SK-N-SH (cell line): Measurements from ENCODE around the gene EXOC2. TPM values are rescaled to one million over a fixed set of nuclear protein-coding genes. Genes with fewer than 3 reads are reported as not detected.
A peak's percentile ranks its signal among the peaks of the same experiment; 100 is the strongest.

Experiments
- CTCF ChIA-PET: fragments of 300-600, 350-600 bp; formaldehyde crosslinking; extraction: SDS; loops from one replicate; lab custom pipeline; 2021; lab: Yijun Ruan, JAX
- POLR2A ChIA-PET: fragments of 350-600 bp; sonication (Branson Sonifier 250); formaldehyde crosslinking; extraction: SDS; loops from one replicate; lab custom pipeline; 2020; ENCODE audit warnings: antibody characterized with exemption, inconsistent platforms; lab: Yijun Ruan, JAX
- DNase-seq: peaks from one replicate; pipeline ENCODE4 v3.0.0; 2012
- H2AFZ ChIP-seq: fragments of 200-600 bp; sonication (generic); 2 replicates; pipeline ENCODE4 v1.8.1; 2016; ENCODE audit warnings: antibody characterized with exemption, mild to moderate bottlenecking, low read depth
- H3F3A ChIP-seq: fragments of 200-600 bp; sonication (generic); replicated peaks from 2 replicates; pipeline ENCODE3; 2016; ENCODE audit warnings: antibody characterized with exemption, mild to moderate bottlenecking; ENCODE audit not compliant: insufficient read depth
- H3K27ac ChIP-seq, 2 experiments: fragments of 200-500 bp in 1 of 2; fragments of 200-600 bp in 1 of 2; sonication (Bioruptor generic) in 1 of 2; sonication (generic), shearing (Covaris generic) in 1 of 2; 2 replicates each; pipeline versions ENCODE4 v1.5.1 to v1.6.1; 2014 to 2016; ENCODE audit warnings: low read depth in 2 of 2, inconsistent platforms in 1 of 2, low read length in 1 of 2, mild to moderate bottlenecking in 1 of 2, mixed read lengths in 1 of 2
- H3K27me3 ChIP-seq: fragments of 200-600 bp; sonication (generic), shearing (Covaris generic); 2 replicates; pipeline ENCODE4 v1.6.1; 2016; ENCODE audit warnings: mixed run types; ENCODE audit not compliant: insufficient read depth
- H3K36me3 ChIP-seq, 2 experiments: fragments of 200-500 bp in 1 of 2; fragments of 200-600 bp in 1 of 2; sonication (Bioruptor generic) in 1 of 2; sonication (generic) in 1 of 2; replicated peaks in 1 of 2; 2 replicates each; pipeline versions ENCODE3 to v1.5.1; 2014 to 2016; ENCODE audit warnings: low read length in 1 of 2, mild to moderate bottlenecking in 1 of 2; ENCODE audit not compliant: insufficient read depth in 2 of 2, control insufficient read depth in 1 of 2
- H3K4me1 ChIP-seq, 2 experiments: fragments of 200-500 bp in 1 of 2; fragments of 200-600 bp in 1 of 2; sonication (Bioruptor generic) in 1 of 2; sonication (generic), shearing (Covaris generic) in 1 of 2; 2 replicates each; pipeline versions ENCODE4 v1.5.1 to v1.6.1; 2014 to 2016; ENCODE audit warnings: low read depth in 1 of 2, low read length in 1 of 2, mixed run types in 1 of 2; ENCODE audit not compliant: insufficient read depth in 2 of 2, control insufficient read depth in 1 of 2
- H3K4me2 ChIP-seq: fragments of 200-600 bp; sonication (generic), shearing (Covaris generic); 2 replicates; pipeline ENCODE4 v1.6.1; 2017; ENCODE audit warnings: mixed run types
- H3K4me3 ChIP-seq, 2 experiments: fragments of 200-500 bp in 1 of 2; fragments of 200-600 bp in 1 of 2; sonication (Bioruptor generic) in 1 of 2; sonication (generic), shearing (Covaris generic) in 1 of 2; 2 replicates each; pipeline versions ENCODE4 v1.5.1 to v1.8.1; 2014 to 2016; ENCODE audit warnings: low read depth in 2 of 2, inconsistent platforms in 1 of 2, low read length in 1 of 2, mild to moderate bottlenecking in 1 of 2, mixed read lengths in 1 of 2, moderate library complexity in 1 of 2
- H3K79me2 ChIP-seq: fragments of 200-600 bp; sonication (generic); 2 replicates; pipeline ENCODE4 v1.8.1; 2017; ENCODE audit warnings: mild to moderate bottlenecking; ENCODE audit not compliant: insufficient read depth
- H3K9ac ChIP-seq: fragments of 200-600 bp; sonication (generic); 2 replicates; pipeline ENCODE4 v1.6.1; 2017; ENCODE audit warnings: mixed run types
- H3K9me2 ChIP-seq: fragments of 200-600 bp; sonication (generic); 2 replicates; pipeline ENCODE4 v1.6.1; 2017; ENCODE audit warnings: mixed run types
- H3K9me3 ChIP-seq: fragments of 200-600 bp; sonication (generic); 2 replicates; pipeline ENCODE4 v1.6.1; 2017; ENCODE audit warnings: mixed run types, mild to moderate bottlenecking, moderate library complexity
- H4K20me1 ChIP-seq: fragments of 200-600 bp; sonication (generic); 2 replicates; pipeline ENCODE4 v1.6.1; 2017; ENCODE audit warnings: mild to moderate bottlenecking, mixed run types; ENCODE audit not compliant: insufficient read depth
- CHD2 ChIP-seq: fragments of 150-350 bp; IDR thresholded peaks from 2 replicates; pipeline ENCODE4 v1.6.1; 2018; ENCODE audit warnings: low read length; ENCODE audit not compliant: partially characterized antibody
- ELF1 ChIP-seq: IDR thresholded peaks from 2 replicates; pipeline ENCODE4 v1.4.0; 2012
- FOXJ3 ChIP-seq: sonication (generic); formaldehyde crosslinking; IDR thresholded peaks from 2 replicates; pipeline ENCODE4 v1.5.1; 2020; ENCODE audit warnings: mild to moderate bottlenecking, missing genetic modification reagents
- FOXM1 ChIP-seq: IDR thresholded peaks from 2 replicates; pipeline ENCODE4 v1.4.0; 2012; ENCODE audit warnings: low read depth, mild to moderate bottlenecking
- MEF2A ChIP-seq: IDR thresholded peaks from 2 replicates; pipeline ENCODE4 v1.4.0; 2012; ENCODE audit warnings: low read depth, borderline replicate concordance
- MXI1 ChIP-seq: IDR thresholded peaks from 2 replicates; pipeline ENCODE4 v1.6.1; 2012; ENCODE audit warnings: mild to moderate bottlenecking, low read depth, low read length, improper control_type of control experiment
- NFIC ChIP-seq: IDR thresholded peaks from 2 replicates; pipeline ENCODE4 v1.4.0; 2012; ENCODE audit warnings: borderline replicate concordance
- NRF1 ChIP-seq: IDR thresholded peaks from 2 replicates; pipeline ENCODE4 v1.6.1; 2012; ENCODE audit warnings: low read depth, mild to moderate bottlenecking, low read length
- RAD21 ChIP-seq: IDR thresholded peaks from 2 replicates; pipeline ENCODE4 v1.6.1; 2012; ENCODE audit warnings: mild to moderate bottlenecking, low read length
- RCOR1 ChIP-seq: fragments of 150-350 bp; IDR thresholded peaks from 2 replicates; pipeline ENCODE4 v1.6.1; 2017; ENCODE audit warnings: antibody characterized with exemption, low read length
- REST ChIP-seq: IDR thresholded peaks from 2 replicates; pipeline ENCODE4 v1.6.1; 2012; ENCODE audit warnings: mild to moderate bottlenecking, low read depth, low read length, moderate library complexity
- RFX5 ChIP-seq: IDR thresholded peaks from 2 replicates; pipeline ENCODE4 v1.6.1; 2012; ENCODE audit warnings: mild to moderate bottlenecking, improper control_type of control experiment, low read length
- SIN3A ChIP-seq: IDR thresholded peaks from 2 replicates; pipeline ENCODE4 v1.6.1; 2012; ENCODE audit warnings: low read depth, mild to moderate bottlenecking, low read length, moderate library complexity, borderline replicate concordance
- USF2 ChIP-seq: fragments of 150-350 bp; IDR thresholded peaks from 2 replicates; pipeline ENCODE4 v1.6.1; 2017; ENCODE audit warnings: antibody characterized with exemption, low read length, low read depth, borderline replicate concordance
- WGBS: methylation state at CpG from one replicate; pipeline ENCODE4 v1.1.6; 2017; ENCODE audit warnings: low lambda C conversion rate; 5-methylcytosine and 5-hydroxymethylcytosine counted together
- polyA plus RNA-seq, 3 experiments: library from polyadenylated mRNA; depleted of rRNA; stranded (reverse); fragments of >200 nt; gene quantifications; 2 replicates each; pipeline ENCODE4 v1.2.3, GENCODE V29; 2012
- TF ChIP-seq, protein P1 (sequence below): IDR thresholded peaks from 2 replicates; pipeline ENCODE4 v1.4.0; 2012; ENCODE audit warnings: low read depth, borderline replicate concordance
- TF ChIP-seq, protein P2 (sequence below): IDR thresholded peaks from 2 replicates; pipeline ENCODE4 v1.4.0; 2012; ENCODE audit warnings: low read depth

EXOC2 gene
- polyA plus RNA-seq, 1 of the 3 experiments (the other 2 are of a cell fraction) = 10.6 TPM

DNA sequence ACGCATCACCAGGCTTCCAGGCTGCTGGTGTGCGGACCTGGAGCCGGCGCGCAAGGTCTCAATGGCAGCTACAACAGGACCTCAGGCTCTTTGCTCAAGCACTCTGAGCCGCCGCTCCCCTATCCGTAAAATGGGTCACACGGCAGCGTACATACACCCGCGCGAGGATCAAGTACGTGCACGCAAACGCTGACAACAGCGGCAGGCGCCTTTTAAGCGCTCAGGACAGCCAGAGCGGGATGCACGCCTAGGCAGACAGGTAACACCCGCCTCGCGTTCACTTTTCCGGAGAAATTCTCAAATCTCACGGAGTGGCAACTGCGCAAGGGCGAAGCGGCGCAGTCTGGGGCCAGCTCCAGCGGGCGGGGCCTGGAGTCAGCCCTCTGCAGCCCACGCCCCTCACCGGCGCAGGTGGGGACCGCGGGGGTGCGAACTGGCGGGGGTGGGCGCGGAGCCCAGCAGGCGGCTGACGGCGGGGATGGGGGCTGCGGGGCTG is 535 bp downstream of the EXOC2 start:
- H4K20me1 ChIP-seq = peaks cover 7% of the 10 kb centered on the region; the same call in 1 of the 2 replicates
- H3K4me1 ChIP-seq = peaks cover 6 to 8% of the 10 kb centered on the region in 2 experiments; a peak in 3 of 4 replicates
- H3K9me2 ChIP-seq = no peaks in the 10 kb centered on the region
- 71% methylated on average over 1 of the region's 45 CpGs for WGBS
- H3K9me3 ChIP-seq = no peaks in the 10 kb centered on the region
- ChIA-PET CTCF (interaction anchor here (0.9 to 1.7 kb wide), 2 partner anchors 9 to 30 kb away, joined by 3 to 6 read pairs; no protein-coding TSS in a partner anchor), POLR2A (no interaction called here)
- peak; percentile 23 for TF ChIP-seq MXI1
- no peak for TF ChIP-seq CHD2
- TF ChIP-seq NRF1 = peak; percentile 62
- no peaks in the 10 kb centered on the region for H3F3A ChIP-seq
- peak overlapping the region; percentile 90 to 93 for H3K4me3 ChIP-seq
- H3K9ac ChIP-seq = peak overlapping the region; percentile 68
- H3K27me3 ChIP-seq = no peaks in the 10 kb centered on the region
- DNase-seq = peak; percentile 72
- H3K36me3 ChIP-seq = peaks cover 3 to 11% of the 10 kb centered on the region in 2 experiments
- peak overlapping the region; percentile 52 to 81; a peak in 2 of 4 replicates for H3K27ac ChIP-seq
- H3K79me2 ChIP-seq = peaks cover 42% of the 10 kb centered on the region
- peak overlapping the region; percentile 99 for H3K4me2 ChIP-seq
- peak overlapping the region; percentile 100 for H2AFZ ChIP-seq

DNA sequence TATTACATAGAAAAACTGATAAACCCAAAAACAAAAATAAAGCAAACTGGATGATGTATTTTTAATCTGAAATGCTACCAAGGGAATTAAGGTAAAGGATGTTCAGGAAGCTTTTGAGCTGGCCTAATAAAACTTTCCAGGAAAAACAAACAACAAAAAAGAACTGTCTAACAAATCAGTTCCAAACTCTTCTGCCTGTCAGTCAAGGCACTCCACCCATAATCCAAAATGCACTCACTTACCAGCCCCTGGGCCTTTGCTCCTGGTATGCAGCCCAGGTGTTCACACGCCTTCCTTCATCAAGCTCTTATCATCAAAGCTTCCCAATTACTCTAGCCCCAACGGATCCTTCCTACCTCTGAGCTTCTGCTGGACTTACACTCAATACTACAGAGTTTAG is 3.7 kb downstream of the EXOC2 start:
- 50% methylated on average over 2 of the region's 2 CpGs for WGBS
- POLR2A ChIA-PET = no interaction called here
- Histone ChIP-seq H3F3A (no peaks in the 10 kb centered on the region), H3K27me3 (no peaks in the 10 kb centered on the region), H2AFZ (no peak overlapping the region), H3K4me3 (no peak overlapping the region), H3K9ac (no peak overlapping the region), H3K27ac (no peak overlapping the region), H3K4me1 (peaks cover 6 to 9% of the 10 kb centered on the region in 2 experiments; a peak in 3 of 4 replicates), H4K20me1 (peaks cover 22% of the 10 kb centered on the region), H3K4me2 (no peak overlapping the region), H3K36me3 (peaks cover 3 to 11% of the 10 kb centered on the region in 2 experiments), H3K9me3 (no peaks in the 10 kb centered on the region), H3K9me2 (no peaks in the 10 kb centered on the region), H3K79me2 (peaks cover 55% of the 10 kb centered on the region)
- TF ChIP-seq REST = no peak
- no peak for TF ChIP-seq FOXM1
- no peak for TF ChIP-seq RAD21
- no peak for TF ChIP-seq SIN3A
- TF ChIP-seq, protein P1, sequence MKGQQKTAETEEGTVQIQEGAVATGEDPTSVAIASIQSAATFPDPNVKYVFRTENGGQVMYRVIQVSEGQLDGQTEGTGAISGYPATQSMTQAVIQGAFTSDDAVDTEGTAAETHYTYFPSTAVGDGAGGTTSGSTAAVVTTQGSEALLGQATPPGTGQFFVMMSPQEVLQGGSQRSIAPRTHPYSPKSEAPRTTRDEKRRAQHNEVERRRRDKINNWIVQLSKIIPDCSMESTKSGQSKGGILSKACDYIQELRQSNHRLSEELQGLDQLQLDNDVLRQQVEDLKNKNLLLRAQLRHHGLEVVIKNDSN = no peak
- TF ChIP-seq MXI1 = no peak
- no peak for TF ChIP-seq NFIC
- no peak for TF ChIP-seq ELF1
- TF ChIP-seq RFX5 = no peak
- TF ChIP-seq RCOR1 = no peak
- TF ChIP-seq, protein P2, sequence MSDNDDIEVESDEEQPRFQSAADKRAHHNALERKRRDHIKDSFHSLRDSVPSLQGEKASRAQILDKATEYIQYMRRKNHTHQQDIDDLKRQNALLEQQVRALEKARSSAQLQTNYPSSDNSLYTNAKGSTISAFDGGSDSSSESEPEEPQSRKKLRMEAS = no peak
- no peak for TF ChIP-seq MEF2A
- no peak for TF ChIP-seq USF2
- no peak for TF ChIP-seq FOXJ3 (CRISPR knock-in tag)
- DNase-seq = no peak
- CTCF ChIA-PET = interaction anchor here (2.5 kb wide), 1 partner anchor 33 kb away, joined by 12 read pairs; no protein-coding TSS in a partner anchor
